RWPE2 (cell line): Measurements from ENCODE around the gene TNFAIP3.

Experiments
- ATAC-seq: fragments of 200-7000 bp; cut with Tn5 transposase; 3 replicates; pipeline ENCODE4 v1.9.1; 2021; ENCODE audit warnings: low read depth
- DNase-seq: peaks from one replicate; pipeline ENCODE4 v3.0.0-alpha.2; 2020; ENCODE audit warnings: low spot score
- H3K27ac ChIP-seq: fragments of 450-650 bp; 2 replicates; pipeline ENCODE4 v1.5.1; 2017; ENCODE audit warnings: mild to moderate bottlenecking; ENCODE audit not compliant: poor library complexity, severe bottlenecking
- H3K27me3 ChIP-seq: fragments of 250-450 bp; sonication (Bioruptor Pico); 2 replicates; pipeline ENCODE4 v1.5.1; 2021; ENCODE audit warnings: mild to moderate bottlenecking, moderate library complexity; ENCODE audit not compliant: insufficient read depth, poor library complexity, severe bottlenecking
- H3K36me3 ChIP-seq: fragments of 250-450 bp; sonication (Bioruptor Pico); 2 replicates; pipeline ENCODE4 v1.5.1; 2020; ENCODE audit warnings: low read depth, mild to moderate bottlenecking, moderate library complexity
- H3K4me1 ChIP-seq: fragments of 250-450 bp; sonication (Bioruptor Pico); 2 replicates; pipeline ENCODE4 v1.5.1; 2021; ENCODE audit warnings: mild to moderate bottlenecking, moderate library complexity; ENCODE audit not compliant: insufficient read depth, poor library complexity, severe bottlenecking
- H3K4me3 ChIP-seq: fragments of 250-450 bp; sonication (Bioruptor Pico); 2 replicates; pipeline ENCODE4 v1.5.1; 2021; ENCODE audit warnings: mild to moderate bottlenecking, moderate library complexity; ENCODE audit not compliant: severe bottlenecking
- H3K9me3 ChIP-seq: fragments of 250-450 bp; sonication (Bioruptor Pico); 2 replicates; pipeline ENCODE4 v1.5.1; 2021; ENCODE audit warnings: mild to moderate bottlenecking, moderate library complexity; ENCODE audit not compliant: severe bottlenecking
- TF ChIP-seq, protein P1 (sequence below): fragments of 450-650 bp; IDR thresholded peaks from one replicate; pipeline ENCODE4 v1.5.1; 2017; ENCODE audit warnings: mild to moderate bottlenecking, moderate library complexity; ENCODE audit not compliant: poor library complexity, severe bottlenecking

TNFAIP3 gene

GRCh38 chr6:137875606-137876005, 8.5 kb downstream of the TNFAIP3 start:
- Histone ChIP-seq H3K27me3 (no peaks in the 10 kb centered on the region), H3K9me3 (no peaks in the 10 kb centered on the region), H3K27ac (no peak overlapping the region), H3K4me1 (peaks cover 28% of the 10 kb centered on the region), H3K36me3 (peaks cover 99% of the 10 kb centered on the region), H3K4me3 (no peak overlapping the region)
- TF ChIP-seq, protein P1, sequence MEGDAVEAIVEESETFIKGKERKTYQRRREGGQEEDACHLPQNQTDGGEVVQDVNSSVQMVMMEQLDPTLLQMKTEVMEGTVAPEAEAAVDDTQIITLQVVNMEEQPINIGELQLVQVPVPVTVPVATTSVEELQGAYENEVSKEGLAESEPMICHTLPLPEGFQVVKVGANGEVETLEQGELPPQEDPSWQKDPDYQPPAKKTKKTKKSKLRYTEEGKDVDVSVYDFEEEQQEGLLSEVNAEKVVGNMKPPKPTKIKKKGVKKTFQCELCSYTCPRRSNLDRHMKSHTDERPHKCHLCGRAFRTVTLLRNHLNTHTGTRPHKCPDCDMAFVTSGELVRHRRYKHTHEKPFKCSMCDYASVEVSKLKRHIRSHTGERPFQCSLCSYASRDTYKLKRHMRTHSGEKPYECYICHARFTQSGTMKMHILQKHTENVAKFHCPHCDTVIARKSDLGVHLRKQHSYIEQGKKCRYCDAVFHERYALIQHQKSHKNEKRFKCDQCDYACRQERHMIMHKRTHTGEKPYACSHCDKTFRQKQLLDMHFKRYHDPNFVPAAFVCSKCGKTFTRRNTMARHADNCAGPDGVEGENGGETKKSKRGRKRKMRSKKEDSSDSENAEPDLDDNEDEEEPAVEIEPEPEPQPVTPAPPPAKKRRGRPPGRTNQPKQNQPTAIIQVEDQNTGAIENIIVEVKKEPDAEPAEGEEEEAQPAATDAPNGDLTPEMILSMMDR: no peak
- DNase-seq: no peak
- no peak for ATAC-seq

- H3K36me3 ChIP-seq: peaks cover 99% of the 10 kb centered on the region
- H3K4me3 ChIP-seq: no peak overlapping the region
- peaks cover 23% of the 10 kb centered on the region for H3K4me1 ChIP-seq
- H3K27ac ChIP-seq: no peak overlapping the region
- TF ChIP-seq, protein P1: no peak
- H3K27me3 ChIP-seq: no peaks in the 10 kb centered on the region
- no peaks in the 10 kb centered on the region for H3K9me3 ChIP-seq
- ATAC-seq (no peak), DNase-seq (no peak)
These were observed 9.5 kb downstream of the TNFAIP3 start for GRCh38 chr6:137876547-137876946.

- peaks cover 17% of the 10 kb centered on the region for H3K4me1 ChIP-seq
- H3K4me3 ChIP-seq: no peak overlapping the region
- DNase-seq: no peak
- H3K36me3 ChIP-seq: peaks cover 99% of the 10 kb centered on the region
- H3K27ac ChIP-seq: no peak overlapping the region
- ATAC-seq: no peak
- H3K27me3 ChIP-seq: no peaks in the 10 kb centered on the region
- TF ChIP-seq, protein P1: no peak
- no peaks in the 10 kb centered on the region for H3K9me3 ChIP-seq
These were observed 10.1 kb downstream of the TNFAIP3 start for GRCh38 chr6:137877113-137877512.

DNA sequence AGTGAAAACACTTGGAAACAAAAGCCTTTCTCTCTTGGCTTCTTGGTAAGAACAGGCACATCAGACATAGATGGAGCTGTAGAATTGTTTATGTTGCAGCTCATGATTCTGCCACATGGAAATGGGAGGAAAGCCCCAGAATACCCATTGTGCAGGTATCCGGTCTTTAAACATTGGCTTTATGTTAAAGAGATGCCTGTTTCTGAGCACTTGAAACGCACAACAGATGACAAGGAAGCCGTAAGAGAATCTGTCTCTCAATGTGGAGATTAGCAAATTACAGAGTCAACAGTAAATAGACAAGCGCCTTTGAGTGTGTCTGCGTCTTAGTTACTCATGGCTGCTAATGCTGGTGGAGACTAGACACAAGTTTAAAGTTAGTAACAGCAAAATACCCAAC, 10.5 kb downstream of the TNFAIP3 start:
- TF ChIP-seq, protein P1: no peak
- DNase-seq: no peak
- Histone ChIP-seq H3K4me3 (no peak overlapping the region), H3K4me1 (peaks cover 12% of the 10 kb centered on the region), H3K27ac (no peak overlapping the region), H3K27me3 (no peaks in the 10 kb centered on the region), H3K36me3 (peaks cover 99% of the 10 kb centered on the region), H3K9me3 (no peaks in the 10 kb centered on the region)
- ATAC-seq: no peak

DNA sequence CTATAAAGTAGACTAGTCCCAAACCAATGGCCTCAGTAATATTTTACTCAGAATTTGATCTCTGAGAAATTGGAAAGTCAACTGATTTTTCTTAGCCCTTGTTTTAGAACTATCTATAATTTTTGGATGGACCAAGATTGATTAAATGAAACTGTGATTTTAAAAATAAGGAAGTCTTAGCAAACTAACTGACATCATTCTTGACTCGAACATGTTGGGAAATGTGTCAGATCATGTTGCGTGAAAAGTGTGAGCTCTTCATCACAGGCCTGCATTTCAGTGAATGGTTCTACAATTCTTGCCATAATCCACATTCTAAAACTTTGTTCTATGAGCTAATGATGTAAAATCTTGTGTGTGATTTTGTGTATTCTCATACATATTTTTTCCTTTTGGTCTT, 11.0 kb downstream of the TNFAIP3 start:
- no peak overlapping the region for H3K4me3 ChIP-seq
- peaks cover 98% of the 10 kb centered on the region for H3K36me3 ChIP-seq
- H3K27me3 ChIP-seq: no peaks in the 10 kb centered on the region
- ATAC-seq (no peak), DNase-seq (no peak)
- no peak overlapping the region for H3K27ac ChIP-seq
- H3K9me3 ChIP-seq: no peaks in the 10 kb centered on the region
- H3K4me1 ChIP-seq: peaks cover 8% of the 10 kb centered on the region
- TF ChIP-seq, protein P1: no peak
